ACC112 (cell line): ENCODE data around the gene HTR3B.
"Not testable (repeated sequence)": the region's sequence is repeated elsewhere in the genome, so short reads cannot be mapped to it uniquely, and the experiment has no call there.

Experiments used
- H2AFZ ChIP-seq: fragments of 200-600 bp; sonication (generic); one replicate; pipeline ENCODE4 v1.6.0; 2017; ENCODE audit warnings: antibody characterized with exemption, low read length; ENCODE audit not compliant: unreplicated experiment
- H3K27ac ChIP-seq: fragments of 200-600 bp; sonication (generic); 2 replicates; pipeline ENCODE4 v1.5.1; 2014; ENCODE audit warnings: low read depth, mild to moderate bottlenecking, antibody characterized with exemption, low read length, moderate library complexity
- H3K27me3 ChIP-seq: fragments of 200-600 bp; sonication (generic); 2 replicates; pipeline ENCODE4 v1.6.1; 2014; ENCODE audit warnings: mild to moderate bottlenecking, antibody characterized with exemption, low read length, moderate library complexity, mixed read lengths; ENCODE audit not compliant: insufficient read depth
- H3K36me3 ChIP-seq: fragments of 200-600 bp; sonication (generic); 2 replicates; pipeline ENCODE4 v1.6.1; 2016; ENCODE audit warnings: mild to moderate bottlenecking, antibody characterized with exemption, low read length, moderate library complexity, mixed read lengths; ENCODE audit not compliant: insufficient read depth
- H3K4me1 ChIP-seq: fragments of 200-600 bp; sonication (generic); one replicate; pipeline ENCODE4 v1.6.1; 2016; ENCODE audit warnings: low read length, mixed read lengths; ENCODE audit not compliant: insufficient read depth, unreplicated experiment, control insufficient read depth
- H3K4me3 ChIP-seq: fragments of 200-600 bp; sonication (generic); 2 replicates; pipeline ENCODE4 v1.5.1; 2014; ENCODE audit warnings: mild to moderate bottlenecking, low read depth, low read length
- H3K79me2 ChIP-seq: fragments of 200-600 bp; sonication (generic); one replicate; pipeline ENCODE4 v1.6.0; 2016; ENCODE audit warnings: low read length; ENCODE audit not compliant: control insufficient read depth, unreplicated experiment, insufficient read depth

The HTR3B gene

GRCh38 chr11:113946162-113946561 is 41.6 kb downstream of the HTR3B start:
- not testable (repeated sequence) for H3K27ac ChIP-seq, H3K36me3 ChIP-seq, H3K79me2 ChIP-seq, H3K4me3 ChIP-seq, H3K4me1 ChIP-seq, H2AFZ ChIP-seq
- H3K27me3 ChIP-seq: peaks cover 79% of the 10 kb centered on the region

GRCh38 chr11:113947994-113948393 is 43.4 kb downstream of the HTR3B start:
- H3K79me2 ChIP-seq: no peaks in the 10 kb centered on the region
- H3K27me3 ChIP-seq: peaks cover 79% of the 10 kb centered on the region
- H3K36me3 ChIP-seq: no peaks in the 10 kb centered on the region
- H3K4me1 ChIP-seq: no peaks in the 10 kb centered on the region
- no peak overlapping the region for H3K27ac ChIP-seq
- no peak overlapping the region for H3K4me3 ChIP-seq
- no peak overlapping the region for H2AFZ ChIP-seq

GRCh38 chr11:113949891-113950290 is 45.3 kb downstream of the HTR3B start:
- H3K27ac ChIP-seq: no peak overlapping the region
- H3K27me3 ChIP-seq: peaks cover 82% of the 10 kb centered on the region
- H2AFZ ChIP-seq: no peak overlapping the region
- no peak overlapping the region for H3K4me3 ChIP-seq
- no peaks in the 10 kb centered on the region for H3K36me3 ChIP-seq
- H3K4me1 ChIP-seq: no peaks in the 10 kb centered on the region
- H3K79me2 ChIP-seq: no peaks in the 10 kb centered on the region

- Histone ChIP-seq H3K79me2 (no peaks in the 10 kb centered on the region), H2AFZ (no peak overlapping the region), H3K27ac (no peak overlapping the region), H3K4me3 (no peak overlapping the region), H3K27me3 (peaks cover 86% of the 10 kb centered on the region), H3K36me3 (no peaks in the 10 kb centered on the region), H3K4me1 (no peaks in the 10 kb centered on the region)
Measured at GRCh38 chr11:113951537-113951936, 46.9 kb downstream of the HTR3B start.

- H3K27me3 ChIP-seq: peaks cover 87% of the 10 kb centered on the region
Measured at GRCh38 chr11:113952070-113952469, 47.5 kb downstream of the HTR3B start.

GRCh38 chr11:113952588-113952987 is 48.0 kb downstream of the HTR3B start:
- Histone ChIP-seq H3K27ac (no peak overlapping the region), H3K79me2 (no peaks in the 10 kb centered on the region), H3K36me3 (no peaks in the 10 kb centered on the region), H3K27me3 (peaks cover 87% of the 10 kb centered on the region), H3K4me1 (no peaks in the 10 kb centered on the region), H3K4me3 (no peak overlapping the region), H2AFZ (no peak overlapping the region)

More at GRCh38 chr11:113952070-113952469, 47.5 kb downstream of the HTR3B start:
- Histone ChIP-seq H3K79me2 (no peaks in the 10 kb centered on the region), H3K27ac (no peak overlapping the region), H3K4me3 (no peak overlapping the region), H3K36me3 (no peaks in the 10 kb centered on the region), H3K4me1 (no peaks in the 10 kb centered on the region), H2AFZ (no peak overlapping the region)

- peaks cover 87% of the 10 kb centered on the region for H3K27me3 ChIP-seq
- H3K4me1 ChIP-seq: no peaks in the 10 kb centered on the region
- no peaks in the 10 kb centered on the region for H3K79me2 ChIP-seq
- H2AFZ ChIP-seq: no peak overlapping the region
- no peak overlapping the region for H3K4me3 ChIP-seq
- no peaks in the 10 kb centered on the region for H3K36me3 ChIP-seq
- no peak overlapping the region for H3K27ac ChIP-seq
Measured at GRCh38 chr11:113954235-113954634, 49.6 kb downstream of the HTR3B start.

GRCh38 chr11:113956986-113957385 is 52.4 kb downstream of the HTR3B start:
- no peaks in the 10 kb centered on the region for H3K4me1 ChIP-seq
- H3K27ac ChIP-seq: no peak overlapping the region
- no peaks in the 10 kb centered on the region for H3K79me2 ChIP-seq
- peaks cover 85% of the 10 kb centered on the region for H3K27me3 ChIP-seq
- H3K36me3 ChIP-seq: no peaks in the 10 kb centered on the region
- H2AFZ ChIP-seq: no peak overlapping the region
- H3K4me3 ChIP-seq: no peak overlapping the region

- Histone ChIP-seq H3K79me2 (no peaks in the 10 kb centered on the region), H3K36me3 (no peaks in the 10 kb centered on the region), H3K4me3 (no peak overlapping the region), H2AFZ (no peak overlapping the region), H3K4me1 (no peaks in the 10 kb centered on the region), H3K27me3 (peaks cover 81% of the 10 kb centered on the region), H3K27ac (no peak overlapping the region)
Measured at GRCh38 chr11:113960702-113961330, 56.2 kb downstream of the HTR3B start.

GRCh38 chr11:113967361-113967760 is 62.8 kb downstream of the HTR3B start:
- Histone ChIP-seq H3K4me1 (no peaks in the 10 kb centered on the region), H3K4me3 (no peak overlapping the region), H3K27ac (no peak overlapping the region), H3K79me2 (no peaks in the 10 kb centered on the region), H3K27me3 (peaks cover 86% of the 10 kb centered on the region), H3K36me3 (no peaks in the 10 kb centered on the region), H2AFZ (no peak overlapping the region)

GRCh38 chr11:113971506-113972195 is 67.1 kb downstream of the HTR3B start:
- H3K27me3 ChIP-seq: peaks cover 86% of the 10 kb centered on the region
- H3K4me3 ChIP-seq: no peak overlapping the region
- no peaks in the 10 kb centered on the region for H3K79me2 ChIP-seq
- H2AFZ ChIP-seq: no peak overlapping the region
- H3K27ac ChIP-seq: no peak overlapping the region
- H3K36me3 ChIP-seq: no peaks in the 10 kb centered on the region
- peaks cover 7% of the 10 kb centered on the region for H3K4me1 ChIP-seq
